Right lung (tissue), 5 donors: ENCODE data around the gene CTDP1. TPM values are rescaled to one million over a fixed set of nuclear protein-coding genes. Genes with fewer than 3 reads are reported as not detected.
"Not testable (repeated sequence)": the region's sequence is repeated elsewhere in the genome, so short reads cannot be mapped to it uniquely, and the experiment has no call there.

Experiments
- DNase-seq, 2 donors: peaks; one replicate each; pipeline ENCODE4 v3.0.0-alpha.2; 2013
- polyA plus RNA-seq, 5 donors: library from polyadenylated mRNA; unstranded; fragments of 120-200 nt; gene quantifications; one replicate each; pipeline versions ENCODE4 v1.2.1 to v1.2.3, GENCODE V29; 2013; ENCODE audit warnings: inconsistent platforms in 1 of 5, low replicate concordance in 1 of 5; ENCODE audit not compliant: insufficient read length in 5 of 5, insufficient read depth in 1 of 5

The CTDP1 gene
- polyA plus RNA-seq, 5 donors = 8.0 to 13.9 (median 10.1) TPM

- DNase-seq = no peak
Observed at GRCh38 chr18:79720359-79720733, 40.7 kb downstream of the CTDP1 start.

DNA sequence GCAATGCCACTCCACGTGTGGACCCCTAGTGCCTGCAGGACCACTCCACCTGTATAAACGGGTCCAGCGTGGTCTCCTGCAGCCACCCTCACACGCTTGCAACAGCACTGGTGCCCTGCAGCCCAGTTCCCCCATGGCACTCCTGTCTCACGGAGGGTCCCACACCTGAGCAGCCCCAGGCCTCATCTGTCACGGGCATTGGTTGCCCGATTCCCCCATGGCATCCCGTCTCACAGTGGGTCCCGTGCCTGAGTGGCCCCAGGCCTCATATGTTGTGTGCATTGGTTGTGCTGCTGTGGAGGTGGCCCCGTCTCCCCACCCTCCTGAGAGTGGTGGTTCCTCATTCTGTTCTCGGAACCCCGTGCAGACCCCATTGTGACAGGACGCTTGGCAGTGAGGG, 43.4 kb downstream of the CTDP1 start:
- no peak for DNase-seq

DNA sequence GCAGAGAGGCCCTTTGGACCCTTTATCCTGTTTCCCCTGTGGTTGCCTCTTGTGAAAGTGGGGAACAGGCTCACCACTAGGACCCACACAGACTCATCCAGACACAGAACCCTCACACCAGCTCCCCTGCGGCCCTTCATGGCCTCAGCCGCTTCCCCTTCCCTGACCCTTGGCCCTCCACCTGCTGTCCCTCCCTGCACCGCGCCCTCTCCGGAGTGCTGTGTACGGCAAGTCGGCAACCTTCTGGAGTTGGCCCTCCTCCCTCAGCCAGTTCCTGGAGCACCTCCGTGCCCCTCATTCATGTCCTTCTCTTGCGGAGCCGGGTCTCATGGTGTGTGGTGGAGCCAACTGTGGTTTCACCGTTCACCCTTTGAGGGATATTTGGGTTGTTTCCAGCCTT, 44.0 kb downstream of the CTDP1 start:
- DNase-seq = no peak

DNA sequence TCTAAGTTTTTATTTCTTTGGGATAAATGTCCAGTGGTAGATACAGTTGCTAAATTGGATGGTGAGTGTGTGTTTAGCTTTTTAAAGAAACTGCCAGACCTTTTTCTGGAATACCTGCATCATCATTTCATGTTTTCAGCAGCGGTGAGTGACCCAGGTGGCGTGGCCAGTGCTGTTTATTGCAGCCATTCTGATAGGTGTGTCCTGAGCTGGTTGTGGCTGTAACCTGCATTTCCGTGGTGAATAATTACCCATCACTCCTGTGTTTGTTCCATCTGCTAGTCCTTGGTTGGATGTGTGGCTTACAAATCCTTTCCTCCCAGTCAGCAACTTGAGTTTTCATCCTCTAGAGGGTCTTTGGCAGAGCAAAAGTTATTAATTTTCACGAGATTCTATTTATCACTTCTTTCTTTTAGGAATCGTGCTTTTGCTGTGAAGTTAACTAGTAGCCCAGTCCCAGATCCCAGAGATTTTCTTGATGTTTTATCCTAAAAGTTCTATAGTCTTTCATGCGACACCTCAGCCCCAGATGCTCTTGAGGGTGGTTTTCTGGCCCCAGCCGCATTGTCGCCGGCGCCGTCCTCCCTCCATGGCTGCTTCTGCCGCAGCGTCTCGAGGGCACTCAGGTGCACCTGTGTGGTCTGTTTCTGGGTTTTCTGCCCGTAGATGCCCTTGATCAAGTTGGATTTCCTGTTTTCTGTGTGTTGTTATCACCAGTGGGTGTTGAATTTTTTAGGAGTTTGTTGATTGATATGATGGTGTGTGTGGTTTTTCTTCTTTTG, 44.9 kb downstream of the CTDP1 start:
- DNase-seq = no peak

DNA sequence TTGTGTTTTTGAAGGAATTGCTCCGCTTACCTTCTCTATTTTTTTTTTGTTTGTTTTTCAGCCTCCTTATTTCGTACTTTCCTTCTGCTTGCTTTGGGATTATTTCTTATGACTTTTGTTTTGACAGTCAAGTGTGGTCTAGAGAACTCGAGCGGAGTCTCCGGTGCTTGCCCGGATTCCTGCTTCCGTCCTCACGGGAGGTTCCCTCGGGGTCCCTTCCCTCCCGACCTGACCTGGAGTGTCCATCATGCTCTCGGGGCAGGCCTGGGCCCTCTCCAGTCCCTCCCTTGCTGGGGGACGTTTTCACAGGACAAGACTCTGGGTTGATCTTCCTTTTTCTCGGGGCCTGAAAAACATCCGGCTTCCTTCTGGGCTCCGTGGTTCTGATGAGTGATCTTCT, 45.9 kb downstream of the CTDP1 start:
- DNase-seq = no peak

- DNase-seq = no peak
Observed at GRCh38 chr18:79726721-79727120, 47.1 kb downstream of the CTDP1 start.

DNA sequence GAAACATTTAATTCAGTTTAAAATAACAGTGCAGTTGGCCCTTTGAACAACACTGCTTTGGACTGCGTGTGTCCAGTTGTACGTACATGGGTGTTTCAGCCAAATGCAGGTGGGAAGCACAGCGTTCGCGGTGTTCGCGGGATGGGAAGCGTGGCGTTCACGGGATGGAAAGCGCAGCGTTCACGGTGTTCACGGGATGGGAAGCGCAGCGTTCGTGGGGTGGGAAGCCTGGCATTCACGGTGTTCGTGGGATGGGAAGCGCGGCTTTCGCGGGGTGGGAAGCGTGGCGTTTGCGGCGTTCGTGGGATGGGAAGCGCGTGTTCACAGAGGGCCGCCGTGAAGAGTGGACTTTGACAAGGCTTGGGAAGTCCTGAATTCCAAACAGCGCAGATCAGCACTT, 47.6 kb downstream of the CTDP1 start:
- DNase-seq = no peak

DNA sequence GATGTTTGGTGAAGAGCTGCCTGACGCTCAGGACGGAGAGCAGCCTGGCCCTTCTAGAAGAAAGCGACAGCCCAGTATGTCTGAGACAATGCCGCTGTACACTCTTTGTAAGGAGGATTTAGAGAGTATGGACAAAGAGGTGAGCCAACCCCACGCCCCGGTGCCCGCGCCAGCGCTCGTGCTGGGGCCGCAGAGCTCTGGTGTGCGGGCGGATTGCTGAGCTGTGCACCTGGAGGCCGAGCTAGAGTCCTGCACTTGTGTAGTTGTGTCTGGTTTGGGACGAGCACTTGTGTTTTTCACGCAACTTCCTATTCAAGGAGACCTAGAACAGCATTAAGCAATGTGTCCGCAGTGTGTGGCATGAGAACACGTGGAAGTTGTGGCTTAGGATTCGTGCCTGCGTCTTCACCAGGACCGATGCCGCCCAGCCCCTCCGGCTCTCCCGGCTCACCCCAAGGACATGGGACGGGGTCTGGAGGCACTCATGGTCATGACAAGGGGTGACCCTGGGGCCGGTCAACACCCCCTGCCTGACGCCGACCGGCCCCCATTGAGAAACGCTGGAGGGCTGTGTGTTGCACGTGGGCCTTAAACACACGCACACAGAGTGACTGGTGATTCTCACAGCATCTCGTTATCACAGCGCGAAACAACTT, 49.5 kb downstream of the CTDP1 start:
- no peak for DNase-seq

- no peak for DNase-seq
Observed at GRCh38 chr18:79729611-79730010, 50.0 kb downstream of the CTDP1 start.

DNA sequence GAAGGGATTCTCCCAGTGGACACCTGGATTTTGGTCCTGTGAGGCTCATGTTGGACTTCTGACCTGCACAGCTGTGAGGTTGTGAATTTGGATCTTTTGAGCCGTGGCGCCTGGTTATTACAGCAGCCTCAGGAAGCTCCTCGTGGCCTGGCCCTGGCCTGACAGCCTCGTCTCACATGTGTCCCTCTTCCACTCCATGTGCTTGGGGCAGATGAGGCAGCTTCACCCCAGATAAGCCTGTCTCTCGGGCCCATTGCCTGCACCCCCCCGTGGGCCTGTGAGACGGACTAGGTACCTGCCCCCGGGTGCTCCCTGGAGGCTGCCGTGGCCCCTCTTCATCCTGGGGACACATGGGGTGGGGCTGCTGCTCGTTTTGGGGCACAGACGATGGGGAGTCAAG, 51.2 kb downstream of the CTDP1 start:
- no peak for DNase-seq

- not testable (repeated sequence) for DNase-seq
Observed at GRCh38 chr18:79731881-79732720, 52.5 kb downstream of the CTDP1 start.

DNA sequence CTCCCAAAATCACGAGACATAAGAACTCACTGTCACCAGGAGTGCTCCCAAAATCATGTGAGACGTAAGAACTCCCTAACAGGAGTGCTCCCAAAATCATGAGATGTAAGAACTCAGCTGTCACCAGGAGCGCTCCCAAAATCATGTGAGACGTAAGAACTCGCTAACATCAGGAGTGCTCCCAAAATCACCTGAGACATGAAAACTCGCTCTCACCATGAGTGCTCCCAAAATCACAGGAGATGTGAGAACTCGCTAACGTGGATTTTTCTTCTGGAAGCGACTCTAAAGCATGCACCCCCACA, 53.1 kb downstream of the CTDP1 start:
- DNase-seq = no peak

DNA sequence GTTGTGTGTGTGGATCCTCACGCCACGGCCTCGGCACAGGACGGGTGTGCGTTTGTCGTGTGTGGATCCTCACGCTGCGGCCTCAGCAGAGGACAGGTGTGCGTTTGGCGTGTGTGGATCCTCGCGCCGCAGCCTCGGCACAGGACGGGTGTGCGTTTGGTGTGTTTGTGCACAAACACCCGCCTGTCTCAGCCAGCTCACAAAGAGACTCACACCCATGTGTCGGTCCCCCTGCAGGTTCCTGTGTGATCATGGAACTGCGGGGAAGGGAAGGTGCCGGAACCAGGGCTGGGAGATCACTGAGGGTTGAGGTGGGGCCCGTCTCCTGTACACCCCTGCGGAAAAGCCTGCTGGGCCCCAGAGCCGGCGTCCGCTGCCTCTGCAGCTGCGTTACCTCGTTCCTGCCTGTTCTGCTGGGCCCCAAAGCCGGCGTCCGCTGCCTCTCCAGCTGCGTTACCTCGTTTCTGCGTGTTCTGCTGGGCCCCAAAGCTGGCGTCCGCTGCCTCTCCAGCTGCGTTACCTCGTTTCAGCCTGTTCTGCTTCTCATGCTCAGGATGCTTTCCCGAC, 53.6 kb downstream of the CTDP1 start:
- DNase-seq = peak; percentile 12 to 32

DNA sequence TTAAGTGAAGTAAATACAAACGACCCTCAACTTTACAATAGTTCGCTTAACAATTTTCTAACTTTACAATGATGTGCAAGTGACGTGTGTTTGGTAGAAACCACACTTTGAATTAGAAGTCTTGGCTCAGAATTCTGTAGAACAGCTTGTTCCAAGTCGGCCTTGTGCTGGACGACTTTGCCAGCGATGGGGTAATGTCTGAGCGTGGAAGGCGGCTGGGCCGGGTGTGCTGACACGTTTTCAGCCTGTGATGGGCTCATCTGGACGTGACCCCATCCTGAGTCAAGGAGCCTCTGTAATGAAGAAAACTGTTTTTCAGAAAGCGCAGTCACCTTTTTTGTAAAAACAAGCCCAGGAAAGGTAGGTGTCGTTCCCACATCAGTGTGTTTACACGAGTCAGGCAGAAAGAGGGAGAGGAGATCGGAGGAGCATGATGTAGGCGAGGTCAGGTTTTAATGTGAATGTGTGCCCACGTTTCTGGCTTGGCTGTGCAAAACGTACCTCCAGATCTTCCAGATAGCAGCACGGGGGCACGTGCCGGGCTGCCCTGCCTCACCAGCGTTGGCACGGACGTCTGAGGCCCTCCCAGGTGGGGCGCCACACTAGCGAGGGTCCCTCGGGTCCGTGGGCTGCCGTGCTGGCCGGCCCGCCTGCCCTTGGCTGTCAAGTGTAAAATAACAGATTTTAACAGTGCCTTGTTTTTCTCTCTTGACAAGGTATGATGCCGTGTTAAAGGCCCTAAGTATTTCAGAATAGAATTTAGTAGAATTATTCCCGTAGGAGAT, 54.6 kb downstream of the CTDP1 start:
- peak; percentile 83 to 90 for DNase-seq

GRCh38 chr18:79735071-79735980, 55.7 kb downstream of the CTDP1 start:
- no peak for DNase-seq

DNA sequence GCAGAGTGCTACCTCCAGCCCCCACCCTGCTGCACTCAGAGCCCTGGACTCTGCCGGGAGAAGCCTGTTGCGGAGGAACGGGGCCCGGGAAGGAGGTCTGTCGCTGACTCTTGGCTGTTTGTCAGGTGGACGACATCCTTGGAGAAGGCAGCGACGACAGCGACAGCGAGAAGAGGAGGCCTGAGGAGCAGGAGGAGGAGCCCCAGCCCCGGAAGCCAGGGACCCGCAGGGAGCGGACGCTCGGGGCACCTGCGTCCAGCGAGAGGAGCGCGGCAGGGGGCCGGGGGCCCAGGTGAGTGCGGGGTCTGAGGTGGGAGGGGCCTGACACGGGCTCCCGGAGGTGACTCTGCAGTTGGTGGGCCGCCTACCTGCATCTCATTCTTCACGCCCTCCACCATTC, 56.6 kb downstream of the CTDP1 start:
- DNase-seq = no peak

DNA sequence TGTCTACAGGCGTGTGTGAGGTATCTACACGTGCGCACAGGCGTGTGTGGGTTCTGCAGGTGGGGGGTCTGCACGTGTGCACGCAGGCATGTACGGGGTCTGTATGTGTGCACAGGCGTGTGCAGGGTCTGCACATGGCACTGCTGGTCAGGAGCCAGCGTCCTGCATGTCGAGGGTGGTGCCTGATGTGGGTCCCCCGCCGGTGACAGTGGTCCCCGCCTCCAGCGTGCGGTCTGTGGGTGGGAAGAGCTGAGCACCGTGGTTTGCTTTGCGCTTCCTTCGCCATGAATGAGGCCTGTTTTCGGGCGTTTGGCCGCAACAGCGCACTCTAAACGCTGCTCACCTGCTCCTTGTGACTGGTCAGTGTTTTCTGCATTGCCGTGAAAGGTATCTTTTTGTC, 57.2 kb downstream of the CTDP1 start:
- no peak for DNase-seq

GRCh38 chr18:79737426-79737825, 57.8 kb downstream of the CTDP1 start:
- no peak for DNase-seq

DNA sequence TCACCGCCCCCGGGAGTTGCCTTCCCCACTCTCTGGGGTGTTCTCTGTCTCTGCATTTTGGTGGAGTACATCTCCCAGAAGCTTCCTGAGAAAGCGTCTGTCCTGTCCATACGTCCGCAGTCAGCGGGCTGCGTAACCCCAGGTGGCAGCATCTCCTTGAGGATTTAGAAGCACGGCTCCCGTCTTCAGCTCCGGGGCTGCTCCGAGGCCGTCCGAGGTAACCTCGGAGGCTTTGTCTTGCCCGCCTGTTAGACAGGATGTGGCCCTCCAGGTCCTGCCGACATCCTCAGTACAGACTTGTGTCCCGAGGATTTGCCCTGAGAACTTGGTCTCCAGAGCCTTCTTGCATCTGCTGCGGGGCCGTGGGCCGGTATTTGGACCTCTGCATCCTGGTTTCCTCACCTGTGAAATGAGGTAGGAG, 58.4 kb downstream of the CTDP1 start:
- DNase-seq = no peak

GRCh38 chr18:79738581-79739439, 59.2 kb downstream of the CTDP1 start:
- DNase-seq = peak; percentile 55 to 72
